22Rv1 (cell line): ENCODE data around the gene PRRC2B.

Experiments used
- CTCF ChIP-seq: fragments of 450-650 bp; IDR thresholded peaks from 2 replicates; pipeline ENCODE4 v1.5.1; 2017; ENCODE audit warnings: mild to moderate bottlenecking
- ZFX ChIP-seq: fragments of 450-650 bp; IDR thresholded peaks from 2 replicates; pipeline ENCODE4 v1.6.1; 2017; ENCODE audit warnings: antibody characterized with exemption, borderline replicate concordance

- TF ChIP-seq CTCF: no peak
- no peak for TF ChIP-seq ZFX
These were observed 2.4 kb upstream of the PRRC2B start for GRCh38 chr9:131391504-131391903.
